HL-60/S4 treated with phorbol 12-myristate 13-acetate at 8.2 ng/mL for 4 days and 3 days (cell line): ENCODE results near the gene TMEM225B.
"Not testable (repeated sequence)": the region's sequence is repeated elsewhere in the genome, so short reads cannot be mapped to it uniquely, and the experiment has no call there.

Experiments
- in situ Hi-C: fragments of 300-500 bp; cut with MboI; formaldehyde crosslinking; loops from 2 replicates; pipeline ENCODE4 v1.15.0; 2022; ENCODE audit warnings: low sequenced_read_pairs

TMEM225B gene

GRCh38 chr7:99597762-99598501 is at the start of gene TMEM225B:
TMEM225B (plus strand) TSS chr7:99598267; CDS start chr7:99604389, 6,122 bp downstream.
- in situ Hi-C loops = no loop called here

GRCh38 chr7:99549545-99549944 is 48.5 kb upstream of the TMEM225B start:
- in situ Hi-C loops = not testable (repeated sequence)

GRCh38 chr7:99551334-99551733 is 46.7 kb upstream of the TMEM225B start:
- in situ Hi-C loops = no loop called here

- in situ Hi-C loops = no loop called here
These were observed 46.2 kb upstream of the TMEM225B start, which contains the start of gene FAM200A for GRCh38 chr7:99551767-99552463. FAM200A (minus strand) TSS chr7:99552114; CDS start chr7:99548407, 3,707 bp downstream.

- in situ Hi-C loops = no loop called here
These were observed 45.0 kb upstream of the TMEM225B start for GRCh38 chr7:99553039-99553438.

GRCh38 chr7:99554939-99555338 is 43.1 kb upstream of the TMEM225B start:
- in situ Hi-C loops = no loop called here

- in situ Hi-C loops = no loop called here
These were observed 40.9 kb upstream of the TMEM225B start for GRCh38 chr7:99557196-99557607.

- in situ Hi-C loops = no loop called here
These were observed 40.1 kb upstream of the TMEM225B start for GRCh38 chr7:99557940-99558305.

- in situ Hi-C loops = no loop called here
These were observed 39.5 kb upstream of the TMEM225B start, which contains the start of gene ZNF655 for GRCh38 chr7:99558306-99559174. ZNF655 (plus strand) TSS chr7:99558642; CDS start chr7:99560560, 1,918 bp downstream.

GRCh38 chr7:99559175-99559915 is 38.7 kb upstream of the TMEM225B start:
- in situ Hi-C loops = no loop called here

GRCh38 chr7:99560834-99561736 is 37.0 kb upstream of the TMEM225B start:
- in situ Hi-C loops = no loop called here

GRCh38 chr7:99561737-99562051 is 36.4 kb upstream of the TMEM225B start:
- in situ Hi-C loops = no loop called here

GRCh38 chr7:99562114-99562784 is 35.8 kb upstream of the TMEM225B start:
- in situ Hi-C loops = no loop called here

GRCh38 chr7:99562832-99563231 is 35.2 kb upstream of the TMEM225B start:
- in situ Hi-C loops = no loop called here

GRCh38 chr7:99563650-99564049 is 34.4 kb upstream of the TMEM225B start:
- in situ Hi-C loops = no loop called here

GRCh38 chr7:99568770-99569169 is 29.3 kb upstream of the TMEM225B start:
- in situ Hi-C loops = not testable (repeated sequence)

GRCh38 chr7:99571768-99572167 is 26.3 kb upstream of the TMEM225B start:
- in situ Hi-C loops = no loop called here

- in situ Hi-C loops = no loop called here
These were observed 24.8 kb upstream of the TMEM225B start for GRCh38 chr7:99573257-99573656.

- in situ Hi-C loops = no loop called here
These were observed 21.8 kb upstream of the TMEM225B start for GRCh38 chr7:99576251-99576650.
